Eye (tissue), 1 donor: Measurements from ENCODE around the gene PITPNC1.
"Not testable (repeated sequence)": the region's sequence is repeated elsewhere in the genome, so short reads cannot be mapped to it uniquely, and the experiment has no call there.

Source experiments
- DNase-seq: peaks from one replicate; pipeline ENCODE4 v3.0.0-alpha.2; 2015

Gene PITPNC1

GRCh38 chr17:67376737-67377487 lies at the start of gene PITPNC1:
Gene PITPNC1, plus strand, starts transcription at chr17:67377281.
- peak; percentile 95 for DNase-seq

- DNase-seq: no peak
Observed at GRCh38 chr17:67328026-67328425, 49.1 kb upstream of the PITPNC1 start.

GRCh38 chr17:67331381-67332161 lies 45.5 kb upstream of the PITPNC1 start:
- not testable (repeated sequence) for DNase-seq

DNA sequence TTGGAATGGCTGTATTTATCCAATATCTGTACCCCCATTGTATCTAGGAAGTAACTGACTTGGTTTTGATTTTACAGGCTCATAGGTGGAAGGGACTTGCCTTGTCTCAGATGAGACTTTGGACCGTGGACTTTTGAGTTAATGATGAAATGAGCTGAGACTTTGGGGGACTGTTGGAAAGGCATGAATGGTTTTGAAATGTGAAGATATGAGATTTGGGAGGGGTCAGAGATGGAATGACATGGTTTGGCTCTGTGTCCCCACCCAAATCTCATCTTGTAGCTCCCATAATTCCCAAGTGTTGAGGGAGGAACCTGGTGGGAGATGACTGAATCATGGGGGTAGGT lies 44.9 kb upstream of the PITPNC1 start:
- not testable (repeated sequence) for DNase-seq

DNA sequence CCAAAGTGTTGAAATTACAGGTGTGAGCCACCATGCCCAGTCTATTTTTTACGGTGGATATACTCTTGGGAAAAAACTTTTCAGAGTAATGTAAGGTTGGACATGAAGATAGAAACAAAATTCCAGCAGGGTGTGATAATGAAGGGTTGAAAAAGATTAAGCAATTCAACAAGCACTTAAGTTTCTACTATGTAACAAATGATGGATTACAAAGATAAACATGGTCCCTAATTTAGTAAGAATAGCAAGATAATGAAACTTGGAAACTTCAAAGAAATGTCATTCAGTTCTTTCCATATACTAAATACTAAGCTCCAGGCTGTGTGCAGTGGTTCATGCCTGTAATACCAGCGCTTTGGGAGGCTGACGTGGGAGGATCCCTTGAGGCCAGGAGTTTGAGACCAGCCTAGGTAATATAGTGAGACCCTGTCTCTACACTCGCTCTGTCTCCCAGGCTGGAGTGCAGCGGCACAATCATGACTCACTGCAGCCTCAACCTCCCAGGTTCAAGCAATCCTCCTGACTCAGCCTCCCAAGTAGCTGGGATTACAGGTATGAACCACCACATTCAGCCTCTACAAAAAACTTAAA lies 41.7 kb upstream of the PITPNC1 start:
- DNase-seq: no peak

DNA sequence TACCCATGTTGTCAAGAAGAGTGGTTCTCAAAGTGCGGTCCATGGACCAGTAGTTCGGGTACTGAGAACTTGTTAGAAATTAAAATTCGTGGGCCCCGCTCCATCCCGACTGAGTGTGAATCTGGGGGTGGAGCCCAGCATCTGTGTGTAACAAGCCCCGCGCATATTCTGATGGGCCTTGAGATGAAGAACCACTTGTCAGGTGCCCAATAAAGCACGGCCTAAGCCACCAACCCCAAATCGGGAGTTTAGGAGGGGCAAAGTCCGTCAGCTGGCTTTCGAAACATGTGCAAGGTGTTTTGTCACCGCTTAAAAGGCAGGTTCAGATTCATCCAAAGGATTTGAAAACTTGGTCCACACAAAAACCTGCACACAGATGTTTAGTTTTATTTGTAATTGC lies 40.2 kb upstream of the PITPNC1 start:
- DNase-seq: no peak

DNA sequence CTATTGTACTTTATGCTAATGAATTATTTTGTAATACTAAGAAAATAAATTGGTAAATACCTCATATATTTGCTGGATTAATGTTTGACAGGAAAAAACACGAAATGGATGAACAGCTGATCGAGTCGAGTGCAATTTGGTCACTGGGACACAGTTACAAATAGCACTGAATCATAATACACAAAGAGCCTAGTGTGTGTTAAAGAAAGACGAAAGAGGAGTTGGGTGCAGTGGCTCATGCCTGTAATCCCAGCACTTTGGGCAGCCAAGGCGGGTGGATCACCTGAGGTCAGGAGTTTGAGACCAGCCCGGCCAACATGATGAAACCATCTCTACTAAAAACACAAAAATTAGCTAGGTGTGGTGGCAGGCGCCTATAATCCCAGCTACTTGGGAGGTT lies 38.7 kb upstream of the PITPNC1 start:
- DNase-seq: not testable (repeated sequence)

DNA sequence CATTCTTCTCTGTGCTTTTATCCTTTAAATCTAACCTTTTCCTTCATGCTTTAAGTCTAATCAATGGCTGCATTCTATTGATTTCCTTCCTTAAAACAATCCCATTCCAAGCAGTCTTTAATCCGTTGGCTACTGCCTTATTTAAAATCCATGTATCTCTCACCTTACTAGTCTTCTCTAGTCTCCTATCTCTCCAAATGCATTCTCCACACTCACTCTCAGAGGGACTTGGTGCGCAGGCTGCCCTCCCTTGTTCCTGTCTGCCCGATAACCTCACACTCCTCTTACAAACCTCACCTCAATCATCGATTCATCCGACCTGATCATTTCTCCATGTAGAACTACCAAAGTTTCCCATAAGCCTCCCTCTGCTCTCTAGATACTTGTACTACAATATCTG lies 33.8 kb upstream of the PITPNC1 start:
- no peak for DNase-seq

GRCh38 chr17:67347826-67348225 lies 29.3 kb upstream of the PITPNC1 start:
- no peak for DNase-seq

DNA sequence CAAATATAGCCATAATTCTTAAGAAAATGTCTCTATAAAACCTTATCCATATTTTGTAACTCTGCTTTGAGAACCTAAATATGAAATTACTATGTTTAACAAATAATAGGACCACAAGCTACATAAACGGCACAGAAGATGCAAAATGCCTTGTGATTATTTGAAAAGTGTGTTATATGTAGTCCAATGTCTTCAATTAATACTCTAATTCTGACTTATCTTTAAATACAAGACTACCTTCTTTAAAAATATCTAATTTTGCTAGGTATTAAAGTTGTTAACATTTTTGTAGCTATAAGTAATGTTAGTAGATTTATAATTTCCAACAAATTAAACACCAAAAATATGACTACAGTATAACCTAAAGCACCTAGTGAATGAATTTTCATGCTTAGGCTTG lies 27.7 kb upstream of the PITPNC1 start:
- DNase-seq: no peak

- no peak for DNase-seq
Observed at GRCh38 chr17:67353161-67353560, 23.9 kb upstream of the PITPNC1 start.

GRCh38 chr17:67353929-67354574 lies 23.0 kb upstream of the PITPNC1 start:
- no peak for DNase-seq

DNA sequence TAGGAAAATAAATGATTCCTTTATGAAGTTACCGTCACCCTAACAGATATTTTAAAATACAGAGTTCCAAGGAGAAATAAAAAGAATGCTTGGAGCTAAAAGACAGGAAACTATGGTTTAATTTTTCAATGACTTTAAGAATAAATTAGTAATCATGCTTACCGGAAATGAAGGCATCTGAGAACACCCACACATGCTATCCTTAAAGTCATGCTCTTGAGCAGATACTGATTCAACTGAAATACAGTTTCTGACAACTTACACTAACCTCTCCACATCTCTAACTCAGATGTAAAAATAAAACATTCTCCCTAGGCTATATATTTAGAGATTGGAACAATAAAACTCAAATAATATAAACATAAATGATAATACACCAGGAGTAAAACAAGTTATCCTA lies 18.5 kb upstream of the PITPNC1 start:
- DNase-seq: no peak

- no peak for DNase-seq
Observed at GRCh38 chr17:67359960-67360791, 16.9 kb upstream of the PITPNC1 start.

GRCh38 chr17:67360880-67361279 lies 16.2 kb upstream of the PITPNC1 start:
- no peak for DNase-seq

- no peak for DNase-seq
Observed at GRCh38 chr17:67362173-67362572, 14.9 kb upstream of the PITPNC1 start.

- DNase-seq: no peak
Observed at GRCh38 chr17:67364847-67365737, 12.0 kb upstream of the PITPNC1 start.

GRCh38 chr17:67365738-67366192 lies 11.3 kb upstream of the PITPNC1 start:
- no peak for DNase-seq

DNA sequence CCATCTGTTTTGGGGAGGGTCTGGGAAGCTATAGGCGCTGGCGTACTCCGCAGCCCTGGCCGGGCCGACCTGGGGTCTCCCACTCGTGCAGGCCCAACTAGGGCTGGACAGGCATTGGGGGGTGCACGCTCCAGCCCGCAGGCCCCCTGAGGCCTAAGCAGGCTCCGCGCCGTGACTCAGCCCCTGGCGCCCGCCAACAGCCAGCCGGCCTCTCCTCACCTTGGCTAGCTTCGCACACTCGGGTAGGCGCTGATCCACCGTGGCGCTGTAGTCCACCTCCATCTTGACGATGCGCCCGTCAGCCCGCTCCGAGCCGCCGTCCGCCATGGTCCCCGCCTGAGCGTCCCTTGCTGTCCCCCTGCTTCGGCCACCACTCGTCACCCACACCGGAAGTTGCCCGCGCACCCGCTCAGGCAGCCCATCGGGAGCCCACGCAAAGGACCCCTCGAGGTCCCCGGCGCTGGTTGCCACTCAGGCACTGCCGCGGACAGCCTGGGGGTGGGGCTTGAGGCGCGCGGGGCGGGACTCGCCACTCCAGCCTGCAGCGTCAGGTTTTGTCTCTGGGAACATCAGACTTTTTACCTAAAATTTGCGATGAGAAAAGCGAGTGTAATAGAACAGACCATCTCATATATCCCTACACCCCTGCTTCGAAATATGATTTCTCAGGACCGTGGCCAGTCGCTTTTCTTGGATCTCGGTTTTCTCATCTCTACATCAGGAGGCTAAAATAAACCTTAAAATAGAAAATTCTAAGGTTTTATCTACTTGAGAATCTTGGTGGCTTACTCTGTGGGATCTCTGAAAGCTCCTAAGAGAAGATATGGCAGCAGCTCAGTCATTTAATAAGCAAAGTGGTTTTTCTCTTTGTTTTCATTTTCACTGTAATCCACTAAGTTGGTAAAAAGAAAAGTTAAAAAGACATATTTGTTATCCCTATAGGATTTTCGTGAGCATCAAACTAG lies 10.6 kb upstream of the PITPNC1 start, which contains the start of gene PSMD12:
Gene PSMD12, minus strand, starts transcription at position 385 of the 965 bp plus-strand sequence. Its CDS starts 58 bp downstream, at position 327.
- DNase-seq: peak; percentile 97

GRCh38 chr17:67369676-67370075 lies 7.4 kb upstream of the PITPNC1 start:
- no peak for DNase-seq
